Ovary (tissue), 9 donors: ENCODE measurements around the gene SBNO1. TPM values are rescaled to one million over a fixed set of nuclear protein-coding genes. Genes with fewer than 3 reads are reported as not detected.
"Not testable (repeated sequence)": the region's sequence is repeated elsewhere in the genome, so short reads cannot be mapped to it uniquely, and the experiment has no call there.

ENCODE experiments used
- DNase-seq, 5 donors: peaks; one replicate each; pipeline ENCODE4 v3.0.0-alpha.2; 2019 to 2020
- H3K27ac ChIP-seq, 2 donors: fragments of 200-600 bp; one replicate each; pipeline versions ENCODE4 v1.5.1 to v1.8.0; 2019 to 2022
- H3K27me3 ChIP-seq: fragments of 200-600 bp; one replicate; pipeline ENCODE4 v1.8.0; 2022
- H3K36me3 ChIP-seq: fragments of 200-600 bp; sonication (generic); one replicate; pipeline ENCODE4 v1.5.1; 2019
- H3K4me1 ChIP-seq: one replicate; pipeline ENCODE4 v1.8.1; 2013; ENCODE audit warnings: mild to moderate bottlenecking, moderate library complexity; ENCODE audit not compliant: insufficient read depth
- H3K4me3 ChIP-seq: fragments of 200-600 bp; sonication (generic); one replicate; pipeline ENCODE4 v1.5.1; 2017
- H3K9me3 ChIP-seq, 2 donors: fragments of 200-600 bp in 1 of 2; sonication (generic) in 1 of 2; one replicate each; pipeline versions ENCODE4 v1.5.1 to v1.8.1; 2013 to 2019; ENCODE audit warnings: mild to moderate bottlenecking in 1 of 2, moderate library complexity in 1 of 2
- CTCF ChIP-seq, 3 donors: fragments of 450-650 bp in 2 of 3; fragments of 200-600 bp in 1 of 3; IDR thresholded peaks; one replicate each; pipeline versions ENCODE4 v1.5.1 to v1.8.0; 2016 to 2022; ENCODE audit warnings: antibody characterized with exemption in 3 of 3, mild to moderate bottlenecking in 1 of 3
- EP300 ChIP-seq: sonication (generic); formaldehyde crosslinking; IDR thresholded peaks from one replicate; pipeline ENCODE4 v1.6.1; 2017; ENCODE audit warnings: antibody characterized with exemption
- POLR2A ChIP-seq: fragments of 450-650 bp; IDR thresholded peaks from one replicate; pipeline ENCODE4 v1.6.1; 2017; ENCODE audit warnings: antibody characterized with exemption, mild to moderate bottlenecking, moderate library complexity
- whole genome bisulfite sequencing, 3 donors: extraction: QIAGEN DNeasy Blood & Tissue Kit in 1 of 3; methylation state at CpG; one replicate each; pipeline versions ENCODE4 v1.1.5 to v1.1.7; 2013 to 2017; 5-methylcytosine and 5-hydroxymethylcytosine counted together
- intact Hi-C, 4 donors: fragments of 100-400 bp; cut with DNase I; formaldehyde crosslinking; loops; one replicate each; pipeline versions ENCODE4 v1.11.0 to v1.15.1; 2022 to 2023
- polyA plus RNA-seq, 2 donors: library from polyadenylated mRNA; stranded (reverse); fragments of 200-250 nt in 1 of 2; fragments of 350-450 nt in 1 of 2; fragmentation: Illumina TruSeq in 1 of 2; extraction: RNeasy Lipid Tissue Mini Kit (QIAGEN cat#74804) in 1 of 2; gene quantifications; one replicate each; pipeline ENCODE4 v1.2.3, GENCODE V29; 2013 to 2014
- total RNA-seq, 7 donors: library from RNA; depleted of rRNA in 2 of 7; stranded (reverse); fragments of >200 nt in 2 of 7; fragmentation: NEBNext Ultra II Directional in 3 of 7; extraction: Animal tissue kit (Norgen Biotek cat#: 25700) in 3 of 7; gene quantifications; one replicate each; pipeline versions ENCODE4 v1.1.0 to v1.2.4, GENCODE V29; 2016 to 2023
- donor health status: DM: no; HTN: no; CAD: no; lungs with moderate emphysema.
- donor health status: DM: no; HTN: no; CAD: no.
- donor health status: Bipolar disorder and iron deficiency.
- donor health status: DM: yes; HTN: yes; CAD: no.
- donor health status: DM: no; HTN: no; CAD: no.
- donor health status: DM: yes; HTN: yes; CAD: no.

Gene SBNO1
- total and polyA plus RNA-seq, 9 donors, result 5.7 to 34.0 (median 26.9) TPM

DNA sequence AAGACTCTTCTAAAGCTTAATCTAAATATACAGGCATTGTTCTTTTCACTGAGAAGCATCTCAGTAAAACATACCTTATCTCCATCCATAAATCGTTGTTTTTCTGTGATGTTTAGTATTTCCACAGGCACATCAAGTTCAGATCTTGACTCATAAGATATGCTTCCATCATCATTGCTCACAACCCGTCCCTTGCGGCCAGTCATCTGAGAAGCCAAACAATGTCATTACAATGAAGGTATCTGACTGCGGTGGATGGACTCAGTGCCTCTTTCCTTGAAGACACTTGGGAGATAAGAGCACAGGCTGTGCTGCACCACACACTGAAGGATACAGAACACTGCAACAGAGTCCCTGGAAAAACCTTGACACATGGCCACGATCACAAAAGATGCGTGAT is 44.8 kb downstream of the SBNO1 start:
- Histone ChIP-seq H3K4me1 (no peaks in the 10 kb centered on the region), H3K36me3 (no peaks in the 10 kb centered on the region), H3K27me3 (no peaks in the 10 kb centered on the region), H3K4me3 (no peak overlapping the region), H3K27ac (no peak overlapping the region), H3K9me3 (no peaks in the 10 kb centered on the region)
- intact Hi-C loops, result no loop called here
- WGBS, 3 donors, result 88 to 90% (median 89%) methylated on average over 6 of the region's 6 CpGs
- TF ChIP-seq POLR2A, result no peak
- no peak for TF ChIP-seq CTCF (IDR thresholded peaks at IDR 0.05)
- TF ChIP-seq EP300, result no peak
- DNase-seq, result no peak

DNA sequence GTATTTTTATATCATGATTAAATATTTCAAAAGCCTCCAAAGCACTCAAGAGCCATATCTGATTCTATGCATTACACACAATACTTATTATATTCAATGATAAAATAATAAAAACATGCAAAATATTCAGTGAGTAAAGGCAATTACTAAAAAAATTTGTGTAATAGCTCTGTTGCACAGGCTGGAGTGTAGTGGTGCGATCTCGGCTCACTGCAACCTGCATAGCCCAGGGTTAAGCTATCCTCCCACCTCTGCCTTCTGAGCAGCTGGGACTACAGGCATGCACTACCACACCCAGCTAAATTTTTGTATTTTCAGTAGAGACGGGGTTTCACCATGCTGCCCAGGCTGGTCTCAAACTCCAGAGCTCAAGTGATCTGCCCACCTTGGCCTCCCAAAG is 45.4 kb downstream of the SBNO1 start:
- no peak for TF ChIP-seq POLR2A
- TF ChIP-seq CTCF (IDR thresholded peaks at IDR 0.05), result no peak
- no peak for TF ChIP-seq EP300
- no peaks in the 10 kb centered on the region for H3K9me3 ChIP-seq

DNA sequence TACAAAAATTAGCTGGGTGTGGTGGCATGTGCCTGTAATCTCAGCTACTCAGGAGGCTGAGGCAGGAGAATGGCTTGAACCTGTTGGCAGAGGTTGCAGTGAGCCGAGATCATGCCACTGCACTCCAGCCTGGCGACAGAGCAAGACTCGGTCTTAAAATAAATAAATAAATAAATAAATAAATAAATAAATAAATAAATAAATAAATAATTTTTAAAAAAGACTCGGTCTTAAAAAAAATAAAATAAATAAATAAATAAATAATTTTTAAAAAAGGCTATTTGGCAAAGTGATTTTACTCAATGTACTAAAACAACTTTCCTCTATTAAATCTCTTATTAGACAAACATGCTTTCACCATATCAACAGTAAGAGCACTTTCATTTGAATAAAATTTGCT is 51.6 kb downstream of the SBNO1 start:
- H3K4me3 ChIP-seq, H3K36me3 ChIP-seq, H3K27ac ChIP-seq, H3K9me3 ChIP-seq, DNase-seq, H3K4me1 ChIP-seq, intact Hi-C loops, H3K27me3 ChIP-seq: not testable (repeated sequence)
- WGBS, 3 donors, result 86 to 90% (median 88%) methylated on average over 4 of the region's 4 CpGs

More for the DNA sequence above, 45.4 kb downstream of the SBNO1 start:
- DNase-seq, result no peak
- Histone ChIP-seq H3K4me1 (no peaks in the 10 kb centered on the region), H3K4me3 (no peak overlapping the region), H3K36me3 (no peaks in the 10 kb centered on the region), H3K27me3 (no peaks in the 10 kb centered on the region), H3K27ac (no peak overlapping the region)
- intact Hi-C loops, result no loop called here
- WGBS, 3 donors, result 90 to 97% (median 92%) methylated on average over 3 of the region's 3 CpGs

DNA sequence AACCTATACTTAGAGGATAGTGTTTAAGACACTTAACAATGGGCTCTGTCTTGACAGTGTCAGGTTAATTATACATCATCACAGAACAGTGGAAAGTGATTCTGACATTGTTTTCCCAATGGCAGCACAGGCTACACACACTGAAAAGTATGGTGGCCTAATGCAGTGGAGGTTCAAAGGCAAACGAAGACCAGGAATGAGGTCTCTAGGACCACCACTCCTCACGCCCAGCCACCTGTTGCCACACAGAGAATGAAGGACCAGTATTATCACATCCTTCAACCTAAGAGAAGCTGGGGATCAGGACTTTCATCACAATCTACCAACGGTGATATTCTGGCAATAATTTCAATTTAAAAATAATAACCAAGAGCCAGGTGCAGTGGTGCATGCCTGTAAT is 58.4 kb downstream of the SBNO1 start:
- no peaks in the 10 kb centered on the region for H3K4me1 ChIP-seq
- no peak overlapping the region for H3K27ac ChIP-seq
- TF ChIP-seq CTCF (IDR thresholded peaks at IDR 0.05) (no peak), EP300 (no peak), POLR2A (no peak)
- H3K36me3 ChIP-seq, result no peaks in the 10 kb centered on the region
- intact Hi-C loops, result no loop called here
- H3K9me3 ChIP-seq, result no peaks in the 10 kb centered on the region
- WGBS, 3 donors, result 87 to 97% (median 87%) methylated on average over 3 of the region's 3 CpGs
- H3K4me3 ChIP-seq, result no peak overlapping the region
- no peak for DNase-seq
- H3K27me3 ChIP-seq, result no peaks in the 10 kb centered on the region

- H3K4me1 ChIP-seq, result no peaks in the 10 kb centered on the region
- H3K27me3 ChIP-seq, result no peaks in the 10 kb centered on the region
- TF ChIP-seq CTCF (IDR thresholded peaks at IDR 0.05) (no peak), EP300 (no peak), POLR2A (no peak)
- H3K4me3 ChIP-seq, result no peak overlapping the region
- no peaks in the 10 kb centered on the region for H3K36me3 ChIP-seq
- no peaks in the 10 kb centered on the region for H3K9me3 ChIP-seq
- intact Hi-C loops, result no loop called here
- 76 to 82% (median 81%) methylated on average over 3 of the region's 3 CpGs for WGBS, 3 donors
- DNase-seq, result no peak
- no peak overlapping the region for H3K27ac ChIP-seq
These were observed 59.5 kb downstream of the SBNO1 start for GRCh38 chr12:123305136-123305535.
